Testis (tissue), 3 donors: ENCODE measurements around the gene GRK4. TPM values are rescaled to one million over a fixed set of nuclear protein-coding genes. Genes with fewer than 3 reads are reported as not detected.

Source experiments
- DNase-seq: peaks from one replicate; pipeline ENCODE4 v3.0.0-alpha.2; 2019
- H3K27ac ChIP-seq, 2 donors: fragments of 200-600 bp; sonication (generic); one replicate each; pipeline ENCODE4 v1.5.1; 2019
- H3K27me3 ChIP-seq: fragments of 200-600 bp; sonication (generic); one replicate; pipeline ENCODE4 v1.5.1; 2019
- H3K36me3 ChIP-seq: fragments of 200-600 bp; sonication (generic); one replicate; pipeline ENCODE4 v1.5.1; 2017; ENCODE audit warnings: low read depth; ENCODE audit errors: missing control alignments
- H3K4me1 ChIP-seq: fragments of 200-600 bp; sonication (generic); one replicate; pipeline ENCODE4 v1.5.1; 2019
- H3K4me3 ChIP-seq, 2 donors: fragments of 200-600 bp; sonication (generic); one replicate each; pipeline ENCODE4 v1.5.1; 2017 to 2019
- H3K9me3 ChIP-seq: fragments of 200-600 bp; sonication (generic); one replicate; pipeline ENCODE4 v1.5.1; 2017
- CTCF ChIP-seq, 3 experiments: fragments of 450-650 bp in 2 of 3; fragments of 200-600 bp in 1 of 3; sonication (generic) in 1 of 3; IDR thresholded peaks; one replicate each; pipeline ENCODE4 v1.5.1; 2016 to 2019; ENCODE audit warnings: antibody characterized with exemption in 3 of 3, mild to moderate bottlenecking in 2 of 3, moderate library complexity in 1 of 3
- POLR2A ChIP-seq: fragments of 450-650 bp; IDR thresholded peaks from one replicate; pipeline ENCODE4 v1.6.1; 2017; ENCODE audit warnings: antibody characterized with exemption, mild to moderate bottlenecking, moderate library complexity
- WGBS, 2 donors: methylation state at CpG; one replicate each; pipeline ENCODE4 v1.1.5; 2018; 5-methylcytosine and 5-hydroxymethylcytosine counted together
- intact Hi-C: fragments of 100-400 bp; cut with DNase I; formaldehyde crosslinking; loops from one replicate; pipeline ENCODE4 v1.15.1; 2023; ENCODE audit warnings: low total_unique reads
- polyA plus RNA-seq: library from polyadenylated mRNA; stranded (reverse); fragments of 350-450 nt; fragmentation: Illumina TruSeq; extraction: RNeasy Lipid Tissue Mini Kit (QIAGEN cat#74804); gene quantifications from one replicate; pipeline ENCODE4 v1.2.3, GENCODE V29; 2014; ENCODE audit warnings: low read depth, low replicate concordance; ENCODE audit not compliant: insufficient read depth
- total RNA-seq, 2 donors: library from RNA; depleted of rRNA; stranded (reverse); fragments of >200 nt; gene quantifications; one replicate each; pipeline ENCODE4 v1.2.3, GENCODE V29; 2016

The GRK4 gene
- total and polyA plus RNA-seq, 3 donors from 2014 or later: 33.8 to 106 (median 73.0) TPM

- no peak overlapping the region for H3K27ac ChIP-seq
- H3K9me3 ChIP-seq: no peaks in the 10 kb centered on the region
- TF ChIP-seq POLR2A: no peak
- TF ChIP-seq CTCF (IDR thresholded peaks at IDR 0.05): no peak
- intact Hi-C loops: no loop called here
- H3K4me1 ChIP-seq: no peaks in the 10 kb centered on the region
- WGBS, 2 donors: 94 to 96% methylated on average over 6 of the region's 6 CpGs
- no peak overlapping the region for H3K4me3 ChIP-seq
- no peaks in the 10 kb centered on the region for H3K36me3 ChIP-seq
- H3K27me3 ChIP-seq: no peaks in the 10 kb centered on the region
- no peak for DNase-seq
Observed at GRCh38 chr4:3035674-3036073, 72.3 kb downstream of the GRK4 start.

GRCh38 chr4:3036131-3036952 lies 73.0 kb downstream of the GRK4 start:
- no peak for TF ChIP-seq POLR2A
- no peak for TF ChIP-seq CTCF (IDR thresholded peaks at IDR 0.05)

GRCh38 chr4:3037957-3038461 lies 74.6 kb downstream of the GRK4 start:
- Histone ChIP-seq H3K4me1 (peaks cover 5% of the 10 kb centered on the region), H3K27ac (no peak overlapping the region), H3K9me3 (no peaks in the 10 kb centered on the region), H3K4me3 (no peak overlapping the region), H3K27me3 (no peaks in the 10 kb centered on the region), H3K36me3 (no peaks in the 10 kb centered on the region)
- WGBS, 2 donors: 35 to 40% methylated on average over 6 of the region's 6 CpGs
- DNase-seq: no peak
- TF ChIP-seq POLR2A: no peak
- TF ChIP-seq CTCF (IDR thresholded peaks at IDR 0.05): no peak
- intact Hi-C loops: no loop called here

More at GRCh38 chr4:3036131-3036952, 73.0 kb downstream of the GRK4 start:
- 85 to 89% methylated on average over 17 to 21 of the region's 21 CpGs for whole genome bisulfite sequencing, 2 donors
- Histone ChIP-seq H3K9me3 (no peaks in the 10 kb centered on the region), H3K27me3 (no peaks in the 10 kb centered on the region), H3K36me3 (no peaks in the 10 kb centered on the region), H3K4me1 (no peaks in the 10 kb centered on the region), H3K4me3 (no peak overlapping the region), H3K27ac (no peak overlapping the region)
- intact Hi-C loops: no loop called here
- no peak for DNase-seq

GRCh38 chr4:3039706-3040366 lies 76.5 kb downstream of the GRK4 start:
- WGBS, 2 donors: 86 to 91% methylated on average over 7 to 8 of the region's 8 CpGs
- intact Hi-C loops: loop anchor here (10.0 kb wide), 1 partner anchor 275 kb away; no protein-coding TSS in a partner anchor

More at GRCh38 chr4:3039706-3040366, 76.5 kb downstream of the GRK4 start:
- no peaks in the 10 kb centered on the region for H3K36me3 ChIP-seq
- no peak overlapping the region for H3K27ac ChIP-seq
- H3K9me3 ChIP-seq: no peaks in the 10 kb centered on the region
- H3K4me3 ChIP-seq: no peak overlapping the region
- TF ChIP-seq CTCF (IDR thresholded peaks at IDR 0.05): no peak
- TF ChIP-seq POLR2A: no peak
- no peak for DNase-seq
- H3K4me1 ChIP-seq: peaks cover 5% of the 10 kb centered on the region
- H3K27me3 ChIP-seq: no peaks in the 10 kb centered on the region
